HK-2 (cell line): ENCODE results near the gene RGL1.

Experiments used
- DNase-seq: peaks from one replicate; pipeline ENCODE4 v3.0.0-alpha.2; 2018; ENCODE audit not compliant: unreplicated experiment

RGL1 gene

GRCh38 chr1:183916574-183916973, 111.7 kb downstream of the RGL1 start:
- no peak for DNase-seq

- no peak for DNase-seq
Observed at GRCh38 chr1:183918589-183918988, 113.7 kb downstream of the RGL1 start.

DNA sequence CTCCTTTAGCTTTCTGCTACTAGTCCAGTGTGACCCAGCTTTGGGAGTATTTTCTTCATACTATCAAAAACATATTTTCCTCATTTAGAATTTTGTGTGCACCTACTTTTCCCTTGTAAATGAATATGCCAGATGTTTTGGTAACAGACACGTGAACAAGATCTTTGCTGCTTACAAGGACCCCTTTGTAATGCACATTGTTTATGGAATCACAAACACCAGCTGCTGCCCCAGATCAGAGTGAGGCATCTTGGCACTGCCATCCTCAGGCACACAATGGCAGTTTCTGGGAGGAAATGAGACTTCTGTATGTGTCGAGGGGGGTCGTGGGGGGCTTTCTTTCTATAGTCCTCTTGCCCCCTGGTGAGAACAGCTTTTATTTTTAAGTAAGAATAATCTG, 115.7 kb downstream of the RGL1 start:
- DNase-seq = no peak

- no peak for DNase-seq
Observed at GRCh38 chr1:183922197-183922596, 117.3 kb downstream of the RGL1 start.

GRCh38 chr1:183925947-183926346, 121.0 kb downstream of the RGL1 start:
- DNase-seq = no peak

DNA sequence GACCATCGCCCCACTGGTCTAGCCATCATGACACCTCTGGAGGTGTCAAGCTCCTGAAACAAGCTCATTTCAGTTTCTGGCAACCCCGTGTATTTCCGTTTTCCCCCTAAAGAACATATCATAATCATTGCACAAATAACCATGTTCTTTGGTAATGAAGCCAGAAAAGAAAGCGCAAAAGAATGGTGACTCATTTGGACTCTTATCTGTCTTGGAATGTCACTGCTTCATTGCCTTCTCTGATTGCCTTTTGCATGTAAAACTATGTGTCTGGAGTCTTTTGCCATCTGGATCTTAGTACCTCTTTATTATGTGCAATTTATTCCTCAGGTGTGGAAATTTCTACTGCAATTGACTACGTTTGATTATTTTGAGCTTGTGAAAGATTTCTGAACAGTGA, 122.1 kb downstream of the RGL1 start:
- no peak for DNase-seq

- no peak for DNase-seq
Observed at GRCh38 chr1:183931646-183932271, 126.8 kb downstream of the RGL1 start.

DNA sequence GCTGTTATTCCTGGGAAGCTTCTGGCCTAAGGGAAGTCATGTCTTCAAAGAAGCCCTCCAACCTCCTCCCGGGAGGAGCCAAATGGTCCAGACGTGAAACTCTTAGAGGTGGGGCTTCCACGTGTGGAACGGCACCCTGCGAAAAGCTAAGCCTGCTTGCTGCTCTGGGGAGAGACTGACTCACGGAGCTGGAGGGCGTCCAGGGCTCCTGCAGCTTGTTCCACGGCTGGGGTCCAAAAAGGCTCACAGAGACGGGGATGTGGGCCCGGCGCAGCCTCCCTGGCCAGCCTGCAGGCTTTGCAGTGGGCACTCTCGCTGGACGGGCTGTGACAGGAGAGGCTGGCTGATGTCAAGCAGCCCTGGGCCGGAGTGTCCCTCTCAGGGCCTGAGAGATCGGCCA, 127.5 kb downstream of the RGL1 start:
- DNase-seq = no peak

DNA sequence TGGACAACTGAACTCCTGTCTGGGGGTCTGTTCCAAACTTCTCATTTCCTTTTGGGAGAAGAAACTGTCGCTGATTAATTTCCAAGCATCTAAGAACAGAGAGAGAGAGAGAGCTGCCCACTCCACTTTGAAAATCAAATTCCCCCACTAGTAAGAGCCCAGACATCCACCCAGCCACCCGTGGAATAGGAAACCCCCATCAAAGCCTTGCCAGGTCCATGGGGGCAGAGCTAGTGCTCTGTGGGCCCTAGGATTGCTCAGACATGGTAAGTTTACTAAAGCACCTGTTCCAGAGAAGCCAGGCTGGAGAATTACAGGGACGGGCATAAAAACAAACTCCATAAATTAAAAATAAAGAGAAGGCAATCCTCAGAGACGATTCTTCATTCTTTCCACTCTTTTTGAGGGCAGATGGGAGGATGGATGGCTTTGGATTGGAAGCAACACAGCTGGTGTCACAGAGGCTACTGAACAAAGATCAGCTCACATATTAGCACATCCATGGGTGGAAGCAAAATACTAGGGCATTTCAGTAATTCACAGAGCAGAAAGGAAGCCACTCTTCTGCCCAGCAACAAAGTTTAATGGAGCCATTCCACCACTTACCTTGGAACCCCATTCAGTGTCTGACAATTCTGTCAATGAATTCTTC, 128.7 kb downstream of the RGL1 start:
- no peak for DNase-seq

DNA sequence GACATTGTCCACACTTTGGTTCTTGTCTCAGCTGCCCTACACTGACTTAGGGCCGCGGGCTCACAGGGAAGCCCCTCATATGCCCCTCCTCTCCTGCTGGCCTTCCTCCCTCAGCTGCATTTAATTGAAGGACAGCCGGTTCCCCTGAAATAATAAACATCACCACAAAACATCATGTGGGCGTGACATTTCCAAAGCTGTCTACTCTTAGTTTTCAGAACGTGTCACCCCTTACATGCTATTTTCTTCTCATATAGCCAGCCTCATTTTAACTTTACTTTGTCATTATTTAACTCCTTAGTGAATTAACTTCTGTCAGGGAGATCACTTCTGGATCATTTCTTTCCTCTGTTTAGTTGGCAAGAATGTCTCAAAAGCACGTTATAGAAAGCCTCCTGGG, 129.4 kb downstream of the RGL1 start:
- no peak for DNase-seq

DNA sequence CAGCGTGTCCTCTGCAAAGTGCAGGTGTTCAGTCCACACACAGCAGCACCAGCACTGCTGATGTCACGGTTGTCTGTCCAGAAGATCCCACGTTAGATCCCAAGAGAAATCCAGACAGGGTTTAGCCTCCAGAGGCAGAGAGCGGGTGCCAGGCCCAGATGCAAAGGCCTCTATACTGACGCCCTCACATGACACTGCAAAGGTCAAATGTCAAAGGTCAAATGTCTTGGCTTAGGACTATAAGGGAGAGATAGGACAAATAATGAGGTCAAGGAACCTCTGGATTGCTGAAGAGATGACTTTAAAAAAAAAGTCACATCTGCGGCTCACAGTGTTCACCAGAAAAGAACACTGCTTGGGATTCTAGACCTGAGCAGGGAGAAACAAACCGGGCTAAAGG, 131.1 kb downstream of the RGL1 start:
- DNase-seq = no peak

DNA sequence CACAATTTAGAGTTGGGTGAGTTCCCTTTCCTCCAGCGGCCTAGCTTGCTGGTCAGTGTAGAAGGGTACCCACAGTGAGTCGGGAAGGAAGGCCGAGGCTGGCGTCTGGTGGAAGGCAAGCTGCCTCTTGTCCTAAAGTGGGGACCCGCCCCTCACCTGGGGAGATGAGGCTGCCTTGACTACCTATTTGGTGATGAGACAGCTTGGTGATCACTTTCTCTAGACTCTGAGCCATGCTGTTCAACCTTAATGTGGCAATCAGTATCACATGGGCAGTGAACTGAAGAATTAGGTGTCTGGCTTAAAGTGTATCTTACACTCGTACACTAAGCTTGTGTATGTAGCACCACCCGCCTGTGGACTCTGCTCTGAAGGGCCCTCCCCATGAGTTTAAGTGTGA, 131.9 kb downstream of the RGL1 start:
- no peak for DNase-seq

DNA sequence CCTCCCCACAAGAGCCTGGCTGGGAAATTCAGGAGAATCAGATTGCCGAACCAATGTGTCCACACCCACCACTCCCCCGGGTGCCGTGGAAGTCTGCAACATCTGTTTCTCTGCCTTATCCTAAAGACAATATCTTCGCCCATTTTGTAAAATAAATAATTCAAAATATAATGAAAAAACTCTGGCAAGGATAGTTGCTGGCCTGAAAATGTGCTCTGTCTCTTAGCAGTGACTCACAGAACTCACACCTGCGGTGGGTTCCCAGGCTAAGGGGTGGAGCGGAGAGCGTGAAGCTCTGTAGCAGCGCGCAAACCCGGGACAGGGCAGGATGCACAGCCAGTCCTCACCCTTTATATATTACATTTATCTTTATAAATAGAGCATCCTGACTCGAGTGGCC, 132.7 kb downstream of the RGL1 start:
- DNase-seq = no peak

DNA sequence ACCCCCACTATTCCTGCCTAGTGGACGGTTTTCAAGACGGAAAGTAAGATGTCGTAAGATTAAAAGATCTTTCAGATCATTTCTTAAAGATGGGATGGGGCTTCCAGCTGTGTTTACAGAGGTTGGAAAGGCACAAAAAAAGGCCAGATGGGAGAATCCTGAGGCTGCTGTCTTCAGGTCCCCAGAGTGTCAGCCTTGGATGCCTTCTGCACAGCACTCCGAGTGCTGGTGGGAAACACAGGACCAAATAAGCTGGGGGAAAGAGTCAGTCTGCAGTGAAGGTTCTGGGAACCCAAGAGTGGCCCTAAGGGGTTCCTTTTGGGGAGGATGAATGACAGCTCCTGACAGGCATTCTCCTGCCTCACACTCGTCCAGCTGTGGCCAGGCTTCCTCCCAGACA, 136.1 kb downstream of the RGL1 start:
- no peak for DNase-seq

- peak; percentile 82 for DNase-seq
Observed at GRCh38 chr1:183942933-183943693, 138.2 kb downstream of the RGL1 start.

DNA sequence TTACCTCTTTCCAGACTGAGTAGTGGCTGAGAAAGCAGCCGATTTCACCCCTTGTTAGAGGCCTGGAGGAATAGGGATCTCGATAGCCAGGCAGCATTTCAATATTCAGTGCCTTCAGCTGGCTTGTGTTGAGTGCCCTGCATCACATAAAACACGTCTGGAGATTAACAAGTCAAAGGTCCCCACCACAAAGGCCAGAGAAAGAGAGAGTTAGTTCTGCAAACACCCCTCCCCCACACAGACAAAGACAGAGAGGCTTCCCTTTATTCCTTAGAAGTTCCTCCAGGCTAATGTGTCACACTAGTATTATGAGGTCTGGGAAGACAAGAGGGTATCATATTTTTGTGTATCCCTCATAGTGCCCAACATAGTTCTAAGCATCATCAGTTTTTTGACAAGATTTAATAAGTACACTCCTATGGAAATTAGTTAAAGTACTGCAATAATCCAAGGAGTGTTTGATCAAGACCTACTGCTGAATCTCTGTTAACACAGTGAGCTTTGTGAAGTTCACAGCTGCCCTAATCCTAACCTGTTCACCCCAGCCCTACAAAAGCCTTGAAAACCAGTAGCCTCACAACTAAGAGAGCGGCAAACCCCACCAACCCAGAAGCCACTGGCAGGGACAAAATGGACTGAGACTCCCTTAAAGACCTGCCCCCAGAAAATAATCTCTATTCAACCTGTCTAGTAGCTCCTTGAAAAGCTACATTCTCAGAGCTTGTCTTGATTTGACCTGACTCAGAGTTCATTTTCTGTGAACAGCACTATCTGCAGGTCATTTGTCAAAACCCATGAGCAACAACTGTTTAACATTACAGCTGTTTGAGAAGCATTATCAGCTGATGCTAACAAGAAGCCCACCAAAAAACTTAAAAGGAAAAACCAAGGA, 140.8 kb downstream of the RGL1 start:
- DNase-seq = no peak

- no peak for DNase-seq
Observed at GRCh38 chr1:183946320-183946613, 141.3 kb downstream of the RGL1 start.

GRCh38 chr1:183947988-183948387, 143.1 kb downstream of the RGL1 start:
- DNase-seq = no peak

GRCh38 chr1:183952101-183952500, 147.2 kb downstream of the RGL1 start:
- DNase-seq = no peak

- no peak for DNase-seq
Observed at GRCh38 chr1:183953031-183953430, 148.1 kb downstream of the RGL1 start.

DNA sequence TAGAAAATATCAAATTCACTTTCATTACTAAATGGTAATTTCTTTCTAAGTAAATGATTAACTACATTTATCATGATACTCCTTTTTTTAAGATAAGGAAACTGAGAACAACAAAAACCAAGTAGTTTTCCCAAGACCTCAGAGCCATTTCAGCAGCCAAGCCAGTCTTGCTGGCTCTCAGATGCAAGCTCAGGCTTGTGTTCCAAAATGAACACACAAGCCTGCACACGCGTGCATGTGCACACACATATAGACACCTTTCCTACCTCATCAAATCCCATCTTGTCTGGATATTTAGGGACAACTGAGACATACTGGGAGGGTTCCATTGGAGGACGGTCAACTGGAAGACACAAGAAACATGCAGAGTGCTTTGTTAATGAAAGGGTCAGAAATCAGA, 149.6 kb downstream of the RGL1 start:
- no peak for DNase-seq

DNA sequence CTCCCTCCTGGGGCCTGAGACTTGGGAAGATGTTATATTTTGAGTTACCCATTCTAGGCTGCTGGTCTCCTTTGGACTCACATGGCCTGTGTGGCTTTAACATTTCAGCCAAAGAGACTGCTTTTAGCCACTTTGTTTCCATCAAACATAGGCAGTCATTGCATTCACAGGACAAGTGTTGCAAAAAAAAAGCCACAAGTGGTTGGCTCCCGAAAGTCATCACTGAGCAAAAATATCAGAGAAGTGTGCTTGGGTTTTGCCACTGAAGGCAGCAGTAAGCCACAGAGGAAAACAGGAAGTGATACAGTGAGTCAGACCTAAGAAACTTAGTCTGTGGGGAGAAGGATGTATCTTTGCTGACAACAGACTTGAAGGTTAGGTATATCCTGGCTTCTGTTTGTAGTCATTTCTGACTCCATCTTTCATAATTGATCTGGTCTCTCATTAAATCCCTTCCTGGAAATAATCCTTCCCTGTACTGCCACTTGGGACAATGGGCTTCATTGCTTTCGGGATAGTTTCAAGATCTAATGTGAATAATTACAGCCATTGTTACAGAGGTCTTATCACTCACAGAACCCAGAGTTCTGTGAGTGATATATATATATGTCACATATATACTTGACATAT, 151.8 kb downstream of the RGL1 start:
- no peak for DNase-seq
